Caco-2 (cell line): ENCODE data around the gene OR11H6. TPM values are rescaled to one million over a fixed set of nuclear protein-coding genes. Genes with fewer than 3 reads are reported as not detected.

Source experiments
- BruUV-seq: library from RNA; stranded (reverse); fragments of 400-500 nt; replicated peaks from 2 replicates; lab custom pipeline; 2021; lab: Mats Ljungman, UMichigan
- CTCF ChIA-PET: fragments of 300-600 bp; sonication (Branson Sonifier 250); formaldehyde crosslinking; loops from one replicate; lab custom pipeline; 2022; ENCODE audit warnings: antibody characterized with exemption; lab: Charles Lee
- POLR2A ChIA-PET: fragments of 300-600 bp; sonication (Branson Sonifier 250); formaldehyde crosslinking; loops from one replicate; lab custom pipeline; 2022; ENCODE audit warnings: antibody characterized with exemption; lab: Charles Lee
- DNase-seq, 2 experiments: peaks; one replicate each; pipeline versions ENCODE4 v3.0.0 to v3.0.0-alpha.2; 2020 to 2022
- H3K27me3 ChIP-seq: replicated peaks from 2 replicates; pipeline ENCODE4 v1.6.0; 2011; ENCODE audit warnings: low read length; ENCODE audit not compliant: control insufficient read depth, insufficient read depth
- H3K36me3 ChIP-seq: 2 replicates; pipeline ENCODE4 v1.5.1; 2011; ENCODE audit warnings: low read length; ENCODE audit not compliant: control insufficient read depth, insufficient read depth
- H3K4me1 ChIP-seq: fragments of 250-450 bp; sonication (Bioruptor Pico); 2 replicates; pipeline ENCODE4 v1.5.1; 2020; ENCODE audit warnings: mild to moderate bottlenecking
- H3K4me3 ChIP-seq: 2 replicates; pipeline ENCODE4 v1.5.1; 2011; ENCODE audit warnings: low read depth, mild to moderate bottlenecking, control low read depth, low read length
- H3K9me3 ChIP-seq: fragments of 250-450 bp; sonication (Bioruptor Pico); 2 replicates; pipeline ENCODE4 v1.5.1; 2020; ENCODE audit warnings: mild to moderate bottlenecking, moderate library complexity
- H3K27ac Mint-ChIP-seq: one replicate; pipeline ENCODE4 v1.8.0; 2022; ENCODE audit warnings: mixed read lengths; ENCODE audit not compliant: unreplicated experiment
- H3K27me3 Mint-ChIP-seq: one replicate; pipeline ENCODE4 v1.8.0; 2022; ENCODE audit warnings: mixed read lengths; ENCODE audit not compliant: insufficient read depth, unreplicated experiment
- H3K36me3 Mint-ChIP-seq: one replicate; pipeline ENCODE4 v1.8.0; 2022; ENCODE audit warnings: mild to moderate bottlenecking, mixed read lengths; ENCODE audit not compliant: insufficient read depth, unreplicated experiment
- H3K4me1 Mint-ChIP-seq: one replicate; pipeline ENCODE4 v1.8.0; 2022; ENCODE audit warnings: low read depth, mixed read lengths; ENCODE audit not compliant: unreplicated experiment
- H3K4me3 Mint-ChIP-seq: one replicate; pipeline ENCODE4 v1.8.0; 2022; ENCODE audit warnings: mild to moderate bottlenecking, moderate library complexity, mixed read lengths; ENCODE audit not compliant: unreplicated experiment
- H3K9me3 Mint-ChIP-seq: one replicate; pipeline ENCODE4 v1.8.0; 2022; ENCODE audit warnings: mixed read lengths; ENCODE audit not compliant: unreplicated experiment
- CTCF ChIP-seq, 2 experiments: fragments of 200-600 bp in 1 of 2; IDR thresholded peaks; 1 replicate in 1 of 2; 2 replicates in 1 of 2; pipeline versions ENCODE4 v1.5.1 to v1.8.0; 2011 to 2022; ENCODE audit warnings: antibody characterized with exemption in 1 of 2, control low read depth in 1 of 2, inconsistent platforms in 1 of 2, low read depth in 1 of 2, low read length in 1 of 2, mild to moderate bottlenecking in 1 of 2, moderate library complexity in 1 of 2; ENCODE audit not compliant: insufficient read depth in 1 of 2, severe bottlenecking in 1 of 2, unreplicated experiment in 1 of 2
- intact Hi-C: fragments of 100-400 bp; cut with micrococcal nuclease; formaldehyde crosslinking; loops from one replicate; pipeline ENCODE4 v1.10.0; 2022; ENCODE audit not compliant: unreplicated experiment
- total RNA-seq: library from RNA; stranded (reverse); gene quantifications from 2 replicates; pipeline ENCODE4 v1.2.3, GENCODE V29; 2022

The OR11H6 gene
- total RNA-seq, 1 experiment from 2014 or later: not detected

- no peak for TF ChIP-seq CTCF (IDR thresholded peaks at IDR 0.05; ENCODE audit: insufficient read depth in 1 of 2, low read depth in 1 of 2, low read length in 1 of 2, severe bottlenecking in 1 of 2, unreplicated experiment in 1 of 2)
- H3K4me3 Mint-ChIP-seq: no peak overlapping the region
- POLR2A ChIA-PET: no interaction called here
- no peaks in the 10 kb centered on the region for H3K4me1 Mint-ChIP-seq
- H3K27me3 ChIP-seq: no peaks in the 10 kb centered on the region
- H3K4me3 ChIP-seq: no peak overlapping the region
- no peak for DNase-seq
- CTCF ChIA-PET: no interaction called here
- no TSS peak for BruUV-seq
- H3K9me3 ChIP-seq: no peaks in the 10 kb centered on the region
- no peaks in the 10 kb centered on the region for H3K9me3 Mint-ChIP-seq
- H3K36me3 ChIP-seq: no peaks in the 10 kb centered on the region
- H3K36me3 Mint-ChIP-seq: no peaks in the 10 kb centered on the region
- peaks cover 10% of the 10 kb centered on the region for H3K4me1 ChIP-seq
- no peaks in the 10 kb centered on the region for H3K27me3 Mint-ChIP-seq
- intact Hi-C loops: no loop called here
- H3K27ac Mint-ChIP-seq: no peak overlapping the region
Measured at GRCh38 chr14:20180486-20180885, 43.0 kb upstream of the OR11H6 start.

GRCh38 chr14:20184181-20184580 is 39.3 kb upstream of the OR11H6 start:
- Mint-ChIP-seq H3K4me1 (no peaks in the 10 kb centered on the region), H3K27me3 (peaks cover 3% of the 10 kb centered on the region), H3K36me3 (no peaks in the 10 kb centered on the region), H3K4me3 (no peak overlapping the region), H3K27ac (no peak overlapping the region), H3K9me3 (no peaks in the 10 kb centered on the region)
- no peaks in the 10 kb centered on the region for H3K36me3 ChIP-seq
- H3K9me3 ChIP-seq: no peaks in the 10 kb centered on the region
- ChIA-PET CTCF (no interaction called here), POLR2A (no interaction called here)
- H3K27me3 ChIP-seq: no peaks in the 10 kb centered on the region
- BruUV-seq: no TSS peak
- no peak for TF ChIP-seq CTCF (IDR thresholded peaks at IDR 0.05; ENCODE audit: insufficient read depth in 1 of 2, low read depth in 1 of 2, low read length in 1 of 2, severe bottlenecking in 1 of 2, unreplicated experiment in 1 of 2)
- no peak for DNase-seq
- H3K4me1 ChIP-seq: no peaks in the 10 kb centered on the region
- intact Hi-C loops: no loop called here
- H3K4me3 ChIP-seq: no peak overlapping the region

GRCh38 chr14:20190596-20190995 is 32.9 kb upstream of the OR11H6 start, which contains the start of gene OR11G2:
Gene OR11G2 (plus strand): TSS chr14:20190896. CDS start chr14:20197438, 6,542 bp downstream.
- H3K27ac Mint-ChIP-seq: no peak within 1 kb of the TSS

More at GRCh38 chr14:20190596-20190995, 32.9 kb upstream of the OR11H6 start, which contains the start of gene OR11G2:
- peaks cover 12% of the 10 kb centered on the region for H3K27me3 Mint-ChIP-seq
- no peaks in the 10 kb centered on the region for H3K36me3 Mint-ChIP-seq
- Histone ChIP-seq H3K36me3 (no peaks in the 10 kb centered on the region), H3K9me3 (no peaks in the 10 kb centered on the region), H3K27me3 (no peaks in the 10 kb centered on the region), H3K4me1 (no peaks in the 10 kb centered on the region), H3K4me3 (no peak within 1 kb of the TSS)
- no peak for TF ChIP-seq CTCF (IDR thresholded peaks at IDR 0.05; ENCODE audit: insufficient read depth in 1 of 2, low read depth in 1 of 2, low read length in 1 of 2, severe bottlenecking in 1 of 2, unreplicated experiment in 1 of 2)
- H3K9me3 Mint-ChIP-seq: no peaks in the 10 kb centered on the region
- ChIA-PET POLR2A (no interaction called here), CTCF (no interaction called here)
- H3K4me1 Mint-ChIP-seq: no peaks in the 10 kb centered on the region
- BruUV-seq: no TSS peak
- intact Hi-C loops: no loop called here
- DNase-seq: no peak
- H3K4me3 Mint-ChIP-seq: no peak within 1 kb of the TSS
